GM20000 (cell line): ENCODE results near the gene HRAS.
"Not testable (repeated sequence)": the region's sequence is repeated elsewhere in the genome, so short reads cannot be mapped to it uniquely, and the experiment has no call there.

Source experiments
- DNase-seq: peaks from one replicate; pipeline ENCODE4 v3.0.0; 2012; ENCODE audit warnings: low spot score
- CTCF ChIP-seq: IDR thresholded peaks from 2 replicates; pipeline ENCODE4 v1.5.1; 2012; ENCODE audit warnings: mild to moderate bottlenecking, control low read depth; ENCODE audit errors: extremely low read depth, missing control alignments

Gene HRAS

GRCh38 chr11:577611-577894 is 42.2 kb upstream of the HRAS start:
- no peak for TF ChIP-seq CTCF
- DNase-seq: no peak

- DNase-seq: no peak
- no peak for TF ChIP-seq CTCF
Measured at GRCh38 chr11:576811-577610, 41.6 kb upstream of the HRAS start.

- TF ChIP-seq CTCF: no peak
- peak; percentile 100 for DNase-seq
Measured at GRCh38 chr11:575996-576768, 40.8 kb upstream of the HRAS start, which contains the start of gene PHRF1. Gene PHRF1, plus strand, starts transcription at chr11:576470. Its CDS starts 5,043 bp downstream, at chr11:581513.

GRCh38 chr11:575313-575995 is 40.1 kb upstream of the HRAS start:
- no peak for DNase-seq
- TF ChIP-seq CTCF: no peak

- TF ChIP-seq CTCF: no peak
- no peak for DNase-seq
Measured at GRCh38 chr11:574632-575312, 39.4 kb upstream of the HRAS start.

GRCh38 chr11:574031-574570 is 38.7 kb upstream of the HRAS start:
- DNase-seq: not testable (repeated sequence)

- no peak for TF ChIP-seq CTCF
- DNase-seq: no peak
Measured at GRCh38 chr11:573146-573759, 37.9 kb upstream of the HRAS start.
